ENCODE results near the gene LRCOL1.

DNA sequence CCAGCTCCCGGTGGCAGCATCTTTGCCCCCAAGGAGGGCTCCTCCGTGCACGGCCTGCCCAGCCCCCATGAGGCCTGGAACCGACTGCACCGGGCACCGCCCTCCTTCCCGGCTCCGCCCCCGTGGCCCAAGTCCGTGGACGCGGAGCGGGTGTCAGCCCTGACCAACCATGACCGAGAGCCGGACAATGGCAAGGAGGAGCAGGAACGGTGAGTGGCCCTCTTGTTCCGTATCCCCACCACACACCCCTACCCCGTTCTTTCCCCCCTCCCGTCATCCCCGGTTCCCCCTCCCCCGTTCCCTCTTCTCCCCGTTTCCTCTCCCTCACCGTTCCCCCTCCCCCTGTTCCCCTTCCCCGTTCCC lies 28.3 kb downstream of the LRCOL1 start:
- TF ChIP-seq SPI1 (IDR thresholded peaks at IDR 0.05; ENCODE audit: low read depth, low read length), result no peak
- no peak for TF ChIP-seq POLR2A (IDR thresholded peaks at IDR 0.05; ENCODE audit: low read depth, low read length)
- TF ChIP-seq TAF1 (IDR thresholded peaks at IDR 0.05; ENCODE audit: low read depth, low read length), result no peak
- TF ChIP-seq POLR2AphosphoS5 (IDR thresholded peaks at IDR 0.05; ENCODE audit: low read depth, low read length), result no peak
- TF ChIP-seq PAX5 (IDR thresholded peaks at IDR 0.05; ENCODE audit: insufficient read depth, low read length, severe bottlenecking), result no peak
